ENCODE results near the gene ARL2BP.
"Not testable (repeated sequence)": the region's sequence is repeated elsewhere in the genome, so short reads cannot be mapped to it uniquely, and the experiment has no call there.

The ARL2BP gene

DNA sequence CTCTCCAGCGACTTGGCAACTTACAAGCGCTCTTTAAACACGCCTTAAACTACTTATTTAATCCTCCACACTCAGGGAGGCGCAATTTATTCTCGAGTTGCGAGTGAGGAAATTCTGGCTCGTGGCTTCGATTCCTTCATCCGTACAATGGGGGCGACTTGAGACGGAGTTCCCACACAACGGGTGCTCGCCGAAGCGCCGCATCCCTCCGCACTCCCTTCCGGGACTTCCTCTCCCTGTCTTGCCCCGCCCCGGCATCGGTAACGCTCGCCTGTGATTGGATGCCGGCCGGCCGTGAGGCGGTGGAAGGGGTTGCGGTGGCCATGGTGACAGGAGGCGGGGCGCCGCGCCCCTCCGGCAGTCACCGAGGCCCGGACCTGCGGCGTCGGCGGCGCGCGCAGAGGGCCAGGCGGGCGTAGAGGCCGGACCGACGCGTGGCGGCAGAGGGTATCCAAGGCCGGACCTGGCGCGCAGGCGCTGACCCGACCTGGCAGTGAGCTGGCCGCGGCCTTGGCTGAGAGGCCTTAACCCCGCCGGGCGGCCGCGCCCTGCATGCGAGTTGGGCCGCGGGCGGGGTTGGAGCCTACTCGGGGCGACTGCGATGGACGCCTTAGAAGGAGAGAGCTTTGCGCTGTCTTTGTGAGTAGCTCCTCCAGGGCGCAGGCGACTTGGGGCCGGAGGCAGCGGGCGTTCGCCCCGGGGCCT, at the start of gene ARL2BP:
Gene ARL2BP, plus strand, starts transcription at position 493 of the 705 bp plus-strand sequence. Its CDS starts 109 bp downstream, at position 602.
- peak; percentile 99 for DNase-seq (ENCODE audit: low spot score)

DNA sequence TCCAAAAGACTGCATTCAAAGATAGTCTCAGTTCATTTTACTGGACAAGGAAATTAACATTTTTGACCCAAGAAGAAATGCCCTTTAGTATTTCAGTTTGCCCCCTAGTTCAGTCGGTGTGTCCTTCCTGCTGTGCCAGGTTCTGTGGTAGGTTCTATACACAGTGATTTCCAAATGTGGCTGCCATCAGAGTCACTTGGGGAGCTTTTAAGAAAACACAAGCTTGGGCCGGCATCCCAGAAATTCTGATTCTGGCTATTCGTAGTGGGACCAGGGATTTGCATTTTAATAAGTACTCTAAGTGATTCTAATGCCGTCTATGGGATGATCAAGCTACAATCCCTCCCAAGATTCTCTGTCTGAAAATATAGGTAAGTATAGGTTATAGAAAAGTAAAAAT, 48.8 kb upstream of the ARL2BP start:
- no peak for DNase-seq (ENCODE audit: low spot score)

DNA sequence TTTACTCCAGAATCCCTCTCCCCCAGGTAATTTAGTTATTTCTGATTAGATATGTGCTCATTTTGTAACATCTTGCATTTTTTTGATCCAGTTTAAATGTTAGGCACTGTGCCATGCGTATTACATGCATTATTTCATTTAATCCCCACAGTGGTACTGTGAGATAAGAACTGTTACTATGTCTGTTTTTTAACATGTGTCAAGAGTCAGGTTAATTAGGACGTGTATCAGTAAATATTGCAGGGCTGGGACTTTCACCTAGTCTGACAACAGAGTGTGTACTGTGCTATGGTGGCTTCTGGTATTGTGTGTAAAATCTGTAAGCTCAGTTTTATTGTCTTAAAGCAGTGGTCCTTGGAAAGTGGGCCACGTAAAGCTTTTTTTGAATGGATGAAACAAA, 48.3 kb upstream of the ARL2BP start:
- DNase-seq (ENCODE audit: low spot score) = no peak

DNA sequence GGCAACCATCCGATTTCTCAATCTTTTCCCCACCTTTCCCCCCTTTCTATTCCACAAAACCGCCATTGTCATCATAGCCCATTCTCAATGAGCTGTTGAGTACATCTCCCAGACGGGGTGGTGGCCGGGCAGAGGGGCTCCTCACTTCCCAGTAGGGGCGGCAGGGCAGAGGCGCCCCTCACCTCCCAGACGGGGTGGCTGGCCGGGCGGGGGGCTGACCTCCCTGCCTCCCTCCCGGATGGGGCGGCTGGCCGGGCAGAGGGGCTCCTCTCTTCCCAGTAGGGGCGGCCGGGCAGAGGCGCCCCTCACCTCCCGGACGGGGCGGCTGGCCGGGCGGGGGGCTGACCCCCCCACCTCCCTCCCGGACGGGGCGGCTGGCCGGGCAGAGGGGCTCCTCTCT, 44.7 kb upstream of the ARL2BP start:
- not testable (repeated sequence) for DNase-seq (ENCODE audit: low spot score)

DNA sequence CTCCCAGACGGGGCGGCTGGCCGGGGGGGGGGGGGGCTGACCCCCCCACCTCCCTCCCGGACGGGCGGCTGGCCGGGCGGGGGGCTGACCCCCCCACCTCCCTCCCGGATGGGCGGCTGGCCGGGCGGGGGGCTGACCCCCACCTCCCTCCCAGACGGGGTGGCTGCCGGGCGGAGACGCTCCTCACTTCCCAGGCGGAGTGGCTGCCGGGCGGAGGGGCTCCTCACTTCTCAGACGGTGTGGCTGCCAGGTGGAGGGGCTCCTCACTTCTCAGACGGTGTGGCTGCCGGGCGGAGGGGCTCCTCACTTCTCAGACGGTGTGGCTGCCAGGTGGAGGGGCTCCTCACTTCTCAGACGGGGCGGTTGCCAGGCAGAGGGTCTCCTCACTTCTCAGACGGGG, 44.1 kb upstream of the ARL2BP start:
- not testable (repeated sequence) for DNase-seq (ENCODE audit: low spot score)

DNA sequence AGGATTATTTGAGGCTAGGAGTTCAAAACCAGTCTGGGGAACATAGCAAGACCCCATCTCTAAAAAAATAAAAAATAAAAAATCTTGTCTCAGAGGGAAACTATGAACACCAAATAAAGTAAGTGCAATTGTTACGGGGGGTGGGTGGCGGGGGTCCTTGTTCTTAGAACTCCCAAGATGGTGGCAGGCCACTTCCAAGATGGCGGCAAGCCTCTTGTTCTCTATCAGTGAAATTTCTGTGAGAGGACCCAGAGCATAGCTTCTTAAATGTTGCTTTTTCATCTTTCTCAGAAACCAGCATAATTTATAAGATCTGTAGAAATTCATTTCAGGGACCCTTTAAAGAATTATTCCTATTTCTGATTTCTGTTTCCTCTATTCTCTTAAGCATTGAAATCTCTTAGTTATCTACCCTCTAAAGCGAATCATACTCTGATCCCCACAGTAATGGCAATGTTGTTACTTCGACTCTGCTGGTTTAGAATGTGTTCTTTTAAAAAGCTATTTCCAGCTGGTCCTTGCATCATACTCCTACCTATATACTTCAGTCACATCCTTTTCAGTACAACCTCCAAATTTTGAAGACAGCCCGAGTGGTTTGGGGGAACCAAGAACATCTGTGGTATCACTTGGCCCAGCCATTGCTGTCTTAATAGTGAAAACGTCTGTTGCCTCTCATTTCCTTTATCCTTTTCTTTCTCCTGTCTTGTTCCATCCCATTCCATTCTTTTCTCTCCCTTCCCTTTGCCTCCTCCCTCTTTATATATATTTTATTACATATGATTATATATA, 42.8 kb upstream of the ARL2BP start:
- DNase-seq (ENCODE audit: low spot score) = no peak

DNA sequence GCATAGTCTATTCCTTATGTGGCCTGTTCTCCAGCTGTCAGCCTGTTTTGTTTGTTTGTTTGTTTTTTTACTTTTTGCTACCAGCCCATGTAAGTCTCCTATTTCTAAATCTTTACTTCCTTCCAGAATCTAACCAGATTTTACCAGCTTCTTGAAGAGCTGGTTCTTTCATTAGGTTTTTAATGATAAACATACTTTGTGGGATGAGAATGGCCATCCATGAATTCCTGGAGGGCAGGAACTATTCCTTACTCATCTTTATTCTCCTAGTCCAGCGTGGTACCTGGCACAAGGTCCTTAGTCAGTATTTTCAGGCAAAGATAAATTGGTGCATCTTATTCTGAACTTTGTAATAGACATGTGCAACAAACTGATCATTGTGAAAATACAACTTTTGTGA, 41.6 kb upstream of the ARL2BP start:
- no peak for DNase-seq (ENCODE audit: low spot score)

DNA sequence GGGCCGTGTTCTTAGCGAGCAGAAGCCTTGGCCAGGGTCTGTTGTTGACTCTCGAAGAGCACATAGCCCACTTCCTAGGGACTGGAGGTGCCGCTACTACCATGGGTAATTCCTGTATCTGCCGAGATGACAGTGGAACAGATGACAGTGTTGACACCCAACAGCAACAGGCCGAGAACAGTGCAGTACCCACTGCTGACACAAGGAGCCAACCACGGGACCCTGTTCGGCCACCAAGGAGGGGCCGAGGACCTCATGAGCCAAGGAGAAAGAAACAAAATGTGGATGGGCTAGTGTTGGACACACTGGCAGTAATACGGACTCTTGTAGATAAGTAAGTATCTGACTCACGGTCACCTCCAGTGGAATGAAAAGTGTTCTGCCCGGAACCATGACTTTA, 40.4 kb upstream of the ARL2BP start:
- no peak for DNase-seq (ENCODE audit: low spot score)

DNA sequence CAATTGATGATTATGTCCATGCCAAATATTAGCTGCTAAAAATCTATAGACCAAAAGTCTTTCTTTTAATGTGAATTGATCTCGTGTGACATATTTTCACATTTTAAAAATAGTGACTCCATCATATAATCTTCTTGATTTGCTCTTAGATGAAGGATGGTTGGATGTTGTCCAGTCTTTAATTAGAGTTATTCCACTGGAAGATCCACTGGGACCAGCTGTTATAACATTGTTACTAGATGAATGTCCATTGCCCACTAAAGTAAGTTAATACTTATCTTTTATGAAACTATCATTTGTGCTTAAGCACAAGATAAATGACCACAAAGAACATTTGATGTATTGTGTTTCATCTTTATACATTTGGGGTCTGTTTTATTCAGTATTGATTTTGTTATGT, 36.1 kb upstream of the ARL2BP start:
- no peak for DNase-seq (ENCODE audit: low spot score)

DNA sequence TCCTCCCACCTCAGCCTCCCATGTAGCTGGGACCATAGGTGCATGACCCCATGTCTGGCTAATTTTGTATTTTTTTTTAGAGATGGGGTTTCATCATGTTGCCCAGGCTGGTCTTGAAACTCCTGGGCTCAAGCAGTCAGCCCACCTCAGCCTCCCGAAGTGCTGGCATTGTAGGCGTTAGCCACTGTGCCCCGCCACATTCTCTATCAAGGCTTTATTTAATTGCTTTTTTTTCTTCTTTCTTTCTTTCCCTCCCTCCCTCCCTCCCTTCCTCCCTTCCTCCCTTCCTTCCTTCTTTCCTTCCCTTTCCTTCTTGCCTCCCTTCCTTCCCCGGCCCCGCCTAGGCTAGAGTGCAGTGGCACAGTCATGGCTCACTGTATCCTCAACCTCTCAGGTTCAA, 35.3 kb upstream of the ARL2BP start:
- DNase-seq (ENCODE audit: low spot score) = no peak

DNA sequence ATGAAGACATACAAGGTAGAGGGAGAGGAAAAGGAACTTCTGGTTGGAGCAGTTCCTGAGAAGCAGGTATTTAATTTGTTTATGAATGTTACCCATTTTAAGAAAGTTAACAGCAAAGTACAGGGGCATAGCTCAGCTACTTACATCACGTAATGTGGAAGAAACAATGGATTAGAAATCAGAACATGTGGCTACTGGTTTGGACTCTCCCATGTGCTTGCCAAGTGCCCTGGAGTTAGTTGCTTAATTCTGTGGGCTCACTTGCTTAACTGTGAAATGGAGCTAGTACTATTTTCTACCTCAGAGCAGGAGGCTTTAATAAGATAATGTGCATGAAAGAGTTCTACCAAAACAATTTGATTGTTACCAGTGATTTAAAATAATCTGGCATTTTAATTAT, 31.6 kb upstream of the ARL2BP start:
- DNase-seq (ENCODE audit: low spot score) = no peak

DNA sequence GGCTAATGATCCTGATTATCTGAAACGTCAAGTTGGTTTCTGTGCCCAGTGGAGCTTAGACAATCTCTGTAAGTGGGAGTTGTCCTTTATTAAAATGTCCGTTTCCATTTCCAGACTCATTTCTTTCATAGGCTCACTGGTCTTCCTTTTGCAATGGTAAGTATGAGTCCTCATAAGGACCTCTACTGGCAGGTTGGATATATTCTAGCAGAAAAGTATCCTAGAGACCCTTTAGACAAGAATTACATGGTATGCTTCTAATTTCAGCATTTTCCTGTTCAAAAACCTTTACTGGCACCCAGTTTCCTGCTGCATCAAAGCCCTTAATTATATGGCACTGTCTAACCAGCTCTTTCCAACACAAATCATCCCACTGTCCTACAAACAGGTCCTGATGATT, 28.1 kb upstream of the ARL2BP start:
- no peak for DNase-seq (ENCODE audit: low spot score)

DNA sequence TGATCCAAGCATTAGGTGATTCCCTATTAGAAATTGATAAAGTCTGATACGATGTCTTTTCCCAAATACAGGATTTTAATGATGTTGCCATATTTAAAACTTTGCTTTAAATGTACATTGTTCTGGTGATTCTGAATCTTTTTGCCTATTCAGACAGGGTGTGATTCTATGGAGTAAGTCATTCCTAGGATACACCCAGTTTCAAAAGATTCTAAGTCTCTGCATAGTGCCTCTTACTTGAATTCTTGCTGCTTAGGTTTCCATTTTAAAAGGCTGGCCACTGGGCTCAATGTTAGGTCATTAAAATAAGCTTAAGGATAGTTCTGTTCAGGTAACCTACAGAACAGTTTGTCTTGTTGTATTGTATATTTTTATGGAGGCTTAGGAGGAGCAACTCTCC, 22.0 kb upstream of the ARL2BP start:
- DNase-seq (ENCODE audit: low spot score) = no peak

DNA sequence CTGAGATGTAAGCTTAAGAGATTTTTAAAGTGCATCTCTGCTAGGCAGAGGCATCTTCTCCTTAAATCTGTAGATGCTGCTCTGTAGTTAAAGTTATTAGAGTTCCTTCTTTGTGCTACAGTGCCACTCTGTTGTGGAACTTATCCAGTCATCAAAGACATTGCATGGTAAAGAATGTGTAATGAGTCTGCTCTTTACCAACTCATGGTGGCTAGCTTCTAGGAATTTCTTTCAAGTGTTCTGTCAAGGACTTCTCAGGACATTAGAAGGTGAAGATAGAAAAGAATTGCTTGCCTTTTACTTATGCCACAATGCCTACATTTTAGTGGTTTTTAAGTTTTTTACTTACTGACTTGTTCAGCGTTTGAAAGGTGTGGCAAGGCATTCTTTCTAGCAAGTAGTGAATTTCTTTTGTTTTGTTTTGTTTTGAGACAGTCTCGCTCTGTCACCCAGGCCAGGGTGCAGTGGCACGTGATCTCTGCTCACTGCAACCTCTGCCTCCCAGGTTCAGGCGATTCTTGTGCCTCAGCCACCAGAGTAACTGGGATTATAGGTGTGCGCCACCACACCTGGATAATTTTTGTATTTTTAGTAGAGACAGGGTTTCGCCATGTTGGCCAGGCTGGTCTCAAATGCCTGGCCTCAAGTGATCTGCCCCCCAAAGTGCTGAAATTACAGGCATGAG, 20.3 kb upstream of the ARL2BP start:
- no peak for DNase-seq (ENCODE audit: low spot score)

DNA sequence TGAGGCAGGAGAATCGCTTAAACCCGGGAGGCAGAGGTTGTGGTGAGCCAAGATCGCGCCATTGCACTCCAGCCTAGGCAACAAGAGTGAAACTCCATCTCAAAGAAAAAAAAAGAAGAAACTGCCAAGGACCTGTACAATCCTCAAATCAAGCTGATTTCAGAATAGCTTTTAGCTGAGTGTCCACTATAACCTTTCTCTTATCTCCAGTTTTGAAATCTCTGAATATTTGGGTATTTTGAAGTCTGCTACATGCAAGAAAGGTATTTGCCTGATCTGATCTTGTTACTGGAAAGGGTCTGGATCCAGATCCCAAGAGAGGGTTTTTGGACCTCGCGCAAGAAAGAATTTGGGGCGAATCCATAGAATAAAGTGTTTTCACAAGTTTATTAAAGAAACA, 19.1 kb upstream of the ARL2BP start:
- DNase-seq (ENCODE audit: low spot score) = no peak

DNA sequence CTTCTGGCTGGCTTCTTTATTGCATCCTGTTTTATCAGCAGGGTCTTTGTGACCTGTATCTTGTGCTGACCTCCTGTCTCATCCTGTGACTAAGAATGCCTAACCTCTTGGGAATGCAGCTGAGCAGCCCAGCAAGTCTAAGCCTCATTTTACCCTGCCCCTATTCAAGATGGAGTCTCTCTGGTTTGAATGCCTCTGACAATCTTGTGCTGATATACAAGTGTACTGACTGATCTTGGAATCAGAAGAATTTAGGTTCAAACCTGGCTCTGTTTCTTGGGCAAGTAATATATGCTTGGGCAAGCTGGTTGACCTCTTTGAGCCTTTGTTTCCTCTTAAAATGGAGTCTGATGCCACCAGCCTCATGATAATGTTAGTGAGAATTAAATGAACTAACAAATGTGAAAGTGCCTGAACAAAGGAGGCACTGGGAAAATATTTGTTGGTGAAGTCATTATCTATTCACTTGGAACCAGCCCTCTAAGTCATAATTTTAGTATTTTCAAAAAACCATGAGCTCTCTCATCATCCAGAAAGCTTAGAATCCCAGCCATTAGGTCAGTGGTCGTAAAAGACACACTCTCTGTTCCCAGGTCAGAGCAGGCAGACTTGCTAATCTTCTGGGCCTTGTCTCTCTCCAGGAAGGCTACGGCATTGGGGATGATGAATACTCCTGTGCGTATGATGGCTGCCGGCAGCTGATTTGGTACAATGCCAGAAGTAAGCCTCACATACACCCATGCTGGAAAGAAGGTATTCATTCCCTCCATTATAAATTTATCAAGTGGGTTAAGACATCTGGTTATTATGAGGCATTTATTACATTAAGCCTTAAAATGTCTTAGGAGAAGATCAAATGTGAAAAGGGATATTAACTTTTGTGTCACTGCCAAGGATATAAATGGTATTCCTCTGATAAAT, 18.1 kb upstream of the ARL2BP start:
- DNase-seq (ENCODE audit: low spot score) = no peak

DNA sequence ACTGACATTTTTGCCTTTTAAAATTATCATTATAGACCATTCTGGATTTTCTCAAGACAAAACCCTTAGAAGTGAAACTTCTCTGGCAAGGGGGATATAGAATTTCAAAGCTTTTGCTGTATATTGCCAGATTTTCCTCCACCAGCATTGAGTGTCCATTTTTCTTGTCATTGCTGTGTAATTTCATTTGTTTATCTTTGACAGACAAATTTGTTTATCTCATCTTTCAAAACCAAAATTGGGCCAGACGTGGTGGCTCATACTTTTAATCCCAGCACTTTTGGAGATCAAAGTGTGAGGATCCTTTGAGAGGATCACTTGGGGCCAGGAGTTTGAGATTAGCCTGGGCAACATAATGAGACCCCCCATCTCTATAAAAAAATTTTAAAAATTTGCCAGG, 16.0 kb upstream of the ARL2BP start:
- no peak for DNase-seq (ENCODE audit: low spot score)

DNA sequence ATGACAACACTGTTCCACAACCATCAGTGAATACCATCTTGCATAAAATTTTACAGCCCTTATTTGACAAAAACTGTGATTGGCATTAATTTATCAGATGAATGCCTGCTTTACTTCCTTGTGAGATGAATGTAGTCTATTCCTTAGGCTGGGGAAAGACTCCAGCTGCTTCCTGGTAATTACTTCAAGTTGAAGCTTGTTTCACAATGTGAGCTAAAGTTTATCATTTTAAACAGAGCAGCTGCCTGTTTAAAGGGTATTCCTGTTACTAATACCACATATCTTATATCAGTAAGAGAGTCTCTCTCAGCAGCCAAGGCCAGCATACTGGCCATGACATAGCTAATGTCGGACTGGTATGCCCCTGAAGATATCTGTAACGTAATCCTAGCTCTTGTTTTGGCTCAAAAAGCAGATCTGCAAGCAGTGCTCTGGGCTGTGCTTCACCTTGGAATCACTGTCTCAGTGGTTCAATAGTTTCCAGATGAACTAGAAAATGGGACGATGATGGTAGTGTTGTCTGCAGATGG, 13.2 kb upstream of the ARL2BP start:
- no peak for DNase-seq (ENCODE audit: low spot score)

DNA sequence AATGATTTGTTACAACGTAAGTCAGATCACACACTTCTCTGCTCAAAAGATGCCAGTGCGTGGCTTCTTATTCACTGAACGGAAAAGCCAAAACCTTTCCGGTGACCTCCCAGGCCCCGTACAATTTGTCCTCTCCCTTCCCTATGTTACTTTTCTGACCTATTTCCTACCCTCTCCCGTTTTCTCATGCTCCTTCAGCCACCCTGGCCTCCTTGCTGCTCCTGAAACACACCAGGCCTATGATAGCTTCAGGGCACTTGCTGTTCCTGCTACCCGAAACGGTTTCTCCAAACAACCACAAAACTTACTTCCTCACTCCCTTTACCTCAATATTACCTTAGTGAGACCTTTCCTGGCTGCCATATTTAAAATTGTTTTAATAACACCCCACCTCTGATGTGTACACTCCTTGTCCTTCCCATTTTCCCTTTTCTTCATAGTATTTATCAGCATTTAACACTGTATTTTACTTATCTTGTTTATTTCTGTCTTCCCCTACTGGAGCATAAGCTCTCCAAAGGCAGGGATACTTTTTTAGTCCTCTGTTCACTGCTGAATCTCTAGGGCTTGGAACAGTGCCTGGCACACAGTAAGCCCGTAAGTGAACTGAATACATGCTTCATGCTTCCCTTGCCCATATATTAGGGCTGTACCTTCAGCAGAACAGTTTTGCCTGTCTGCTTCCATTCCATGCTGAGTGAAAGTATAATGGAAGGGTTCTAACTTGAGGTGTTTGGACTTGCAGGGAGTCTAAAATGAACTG, 10.9 kb upstream of the ARL2BP start:
- no peak for DNase-seq (ENCODE audit: low spot score)

DNA sequence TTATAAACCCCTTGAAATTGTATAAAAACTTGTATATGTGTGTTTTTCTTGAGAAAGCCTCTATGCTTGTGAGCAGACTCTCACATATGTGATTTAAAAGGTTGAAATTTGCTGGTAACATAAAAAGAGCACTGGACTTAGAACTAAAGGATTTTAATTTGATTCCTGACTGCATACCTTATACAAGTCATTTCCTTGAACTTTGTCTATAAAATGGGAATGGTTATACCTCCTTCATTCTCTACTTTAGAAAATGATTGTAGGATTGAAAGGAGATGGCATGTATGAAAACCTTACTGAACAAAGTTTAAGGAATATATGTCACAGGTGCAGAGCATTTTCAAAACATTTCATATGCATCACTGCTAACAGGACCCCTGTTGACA, 10.4 kb upstream of the ARL2BP start:
- no peak for DNase-seq (ENCODE audit: low spot score)
